ENCODE results near the gene GRM4.
A peak's percentile ranks its signal among the peaks of the same experiment; 100 is the strongest.

The GRM4 gene

GRCh38 chr6:33989016-33989854 lies 156.7 kb downstream of the GRM4 start:
- peak overlapping the region; percentile 97 for H3K27ac ChIP-seq
- TF ChIP-seq CTCF (conservative IDR thresholded peaks at IDR 0.05), result no peak

- H3K27ac ChIP-seq, result peak overlapping the region; percentile 97
- peak; percentile 46 for TF ChIP-seq CTCF (conservative IDR thresholded peaks at IDR 0.05)
Measured at GRCh38 chr6:33988121-33989015, 157.5 kb downstream of the GRM4 start.

- TF ChIP-seq CTCF (conservative IDR thresholded peaks at IDR 0.05), result no peak
Measured at GRCh38 chr6:33987531-33988021, 158.3 kb downstream of the GRM4 start.

GRCh38 chr6:33985947-33986346 lies 159.9 kb downstream of the GRM4 start:
- no peak for TF ChIP-seq CTCF (conservative IDR thresholded peaks at IDR 0.05)

More at GRCh38 chr6:33987531-33988021, 158.3 kb downstream of the GRM4 start:
- peak overlapping the region; percentile 97 for H3K27ac ChIP-seq

GRCh38 chr6:33985313-33985751 lies 160.6 kb downstream of the GRM4 start:
- H3K27ac ChIP-seq, result peak overlapping the region; percentile 56; the same call in 1 of the 2 replicates
- no peak for TF ChIP-seq CTCF (conservative IDR thresholded peaks at IDR 0.05)

More at GRCh38 chr6:33985947-33986346, 159.9 kb downstream of the GRM4 start:
- H3K27ac ChIP-seq, result no peak overlapping the region

GRCh38 chr6:33984466-33985312 lies 161.2 kb downstream of the GRM4 start:
- peak overlapping the region; percentile 56; the same call in 1 of the 2 replicates for H3K27ac ChIP-seq
- TF ChIP-seq CTCF (conservative IDR thresholded peaks at IDR 0.05), result no peak
